Measurements from ENCODE around the gene SIRPA.

GRCh38 chr20:1944345-1945091 lies 49.3 kb downstream of the SIRPA start:
- TF ChIP-seq CTCF (IDR thresholded peaks at IDR 0.05) (no peak), ZFX (IDR thresholded peaks at IDR 0.05; ENCODE audit: borderline replicate concordance) (no peak)

Measured in 22Rv1 (cell line).